Globus pallidus (tissue), 1 donor: ENCODE results near the gene OTOP3.
"Not testable (repeated sequence)": the region's sequence is repeated elsewhere in the genome, so short reads cannot be mapped to it uniquely, and the experiment has no call there.

Experiments
- DNase-seq: peaks from one replicate; pipeline ENCODE4 v3.0.0-alpha.2; 2015; ENCODE audit warnings: low spot score

The OTOP3 gene

GRCh38 chr17:74935585-74936469, at the start of gene OTOP3:
TSS of gene OTOP3 (plus strand) at chr17:74935898. CDS start at chr17:74935922, 24 bp downstream.
- no peak for DNase-seq

GRCh38 chr17:74888469-74888868, 47.2 kb upstream of the OTOP3 start:
- no peak for DNase-seq

GRCh38 chr17:74890554-74890953, 45.1 kb upstream of the OTOP3 start:
- no peak for DNase-seq

- no peak for DNase-seq
Measured at GRCh38 chr17:74892013-74892841, 43.5 kb upstream of the OTOP3 start.

GRCh38 chr17:74892974-74893911, 42.5 kb upstream of the OTOP3 start, which contains the start of gene FADS6:
TSS of gene FADS6 (minus strand) at chr17:74893633. CDS start at chr17:74893595, 38 bp downstream.
- DNase-seq = no peak

- no peak for DNase-seq
Measured at GRCh38 chr17:74893936-74894671, 41.6 kb upstream of the OTOP3 start.

- no peak for DNase-seq
Measured at GRCh38 chr17:74898376-74898946, 37.2 kb upstream of the OTOP3 start.

- DNase-seq = no peak
Measured at GRCh38 chr17:74900208-74900607, 35.5 kb upstream of the OTOP3 start.

GRCh38 chr17:74901353-74902135, 34.2 kb upstream of the OTOP3 start:
- DNase-seq = no peak

GRCh38 chr17:74903034-74903433, 32.7 kb upstream of the OTOP3 start:
- DNase-seq = no peak

GRCh38 chr17:74903671-74904070, 32.0 kb upstream of the OTOP3 start:
- no peak for DNase-seq

- no peak for DNase-seq
Measured at GRCh38 chr17:74904687-74905409, 30.9 kb upstream of the OTOP3 start.

- not testable (repeated sequence) for DNase-seq
Measured at GRCh38 chr17:74906214-74906793, 29.4 kb upstream of the OTOP3 start.

GRCh38 chr17:74907012-74907411, 28.7 kb upstream of the OTOP3 start:
- no peak for DNase-seq

GRCh38 chr17:74909097-74909496, 26.6 kb upstream of the OTOP3 start:
- DNase-seq = not testable (repeated sequence)

GRCh38 chr17:74911423-74911822, 24.3 kb upstream of the OTOP3 start:
- not testable (repeated sequence) for DNase-seq

GRCh38 chr17:74916136-74916850, 19.4 kb upstream of the OTOP3 start:
- no peak for DNase-seq

- DNase-seq = no peak
Measured at GRCh38 chr17:74916851-74917199, 18.9 kb upstream of the OTOP3 start.
